GM19372 (cell line): ENCODE results near the gene IZUMO2.
"Not testable (repeated sequence)": the region's sequence is repeated elsewhere in the genome, so short reads cannot be mapped to it uniquely, and the experiment has no call there.

Source experiments
- ATAC-seq: cut with Tn5 transposase; IDR thresholded peaks from one replicate; pipeline ENCODE4 v1.9.1; 2021; ENCODE audit warnings: mild to moderate bottlenecking, low read depth, moderate library complexity; ENCODE audit not compliant: unreplicated experiment

The IZUMO2 gene

DNA sequence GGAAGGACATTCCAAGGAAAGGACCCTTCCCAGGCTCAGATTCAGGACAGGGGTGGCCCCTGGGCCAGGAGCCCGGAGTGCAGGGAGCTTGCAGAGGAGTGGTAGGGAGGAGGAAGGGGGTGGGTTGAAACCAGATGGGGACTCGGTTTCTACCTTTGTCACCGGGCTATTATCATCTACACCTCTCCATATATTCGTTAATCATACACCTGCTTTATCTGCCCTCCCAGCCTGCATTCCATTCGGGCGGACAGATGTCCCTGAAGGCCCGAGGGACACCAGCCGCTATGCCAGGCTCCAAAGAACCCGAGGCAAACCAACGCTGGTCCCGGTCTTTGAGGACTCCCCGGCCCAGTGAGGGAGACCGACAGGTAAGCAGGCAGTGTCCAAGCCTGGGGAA, 24.9 kb upstream of the IZUMO2 start:
- no peak for ATAC-seq

DNA sequence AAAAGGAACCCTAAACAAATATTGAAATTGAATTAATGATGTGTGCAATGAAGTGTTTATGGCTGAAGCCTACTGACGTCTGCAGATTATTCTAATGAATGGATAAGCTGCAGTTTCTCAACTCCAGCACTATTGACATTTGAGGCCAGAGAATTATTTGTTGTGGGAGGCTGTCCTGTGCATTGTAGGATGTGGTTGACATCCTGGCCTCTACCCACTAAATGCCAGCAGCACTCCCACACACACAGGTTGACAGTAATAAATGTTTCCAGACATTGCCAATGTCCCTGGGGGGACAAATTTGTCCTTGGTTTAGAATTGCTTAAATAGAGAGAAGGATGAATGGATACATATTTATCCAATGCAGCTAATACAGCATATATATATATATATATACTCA, 21.1 kb upstream of the IZUMO2 start:
- ATAC-seq: no peak

DNA sequence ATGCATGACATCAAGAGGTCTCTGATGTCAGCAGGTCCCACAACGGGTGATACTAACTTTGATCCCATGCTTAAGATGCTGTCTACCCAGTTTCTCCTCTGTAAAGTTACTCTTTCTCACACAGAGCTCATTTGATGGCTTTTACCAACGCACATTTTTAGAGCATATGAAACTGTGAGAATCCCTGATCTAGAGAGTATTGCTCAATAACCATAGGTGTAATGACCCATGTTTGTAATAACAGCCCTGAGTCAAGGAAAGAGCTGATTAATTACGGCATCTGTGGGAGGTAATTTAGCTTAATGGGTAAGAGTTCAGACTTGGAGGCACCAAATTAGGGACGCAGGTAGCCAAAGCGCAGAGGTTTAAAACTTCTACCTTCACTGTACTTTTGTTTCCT, 18.0 kb upstream of the IZUMO2 start:
- no peak for ATAC-seq

DNA sequence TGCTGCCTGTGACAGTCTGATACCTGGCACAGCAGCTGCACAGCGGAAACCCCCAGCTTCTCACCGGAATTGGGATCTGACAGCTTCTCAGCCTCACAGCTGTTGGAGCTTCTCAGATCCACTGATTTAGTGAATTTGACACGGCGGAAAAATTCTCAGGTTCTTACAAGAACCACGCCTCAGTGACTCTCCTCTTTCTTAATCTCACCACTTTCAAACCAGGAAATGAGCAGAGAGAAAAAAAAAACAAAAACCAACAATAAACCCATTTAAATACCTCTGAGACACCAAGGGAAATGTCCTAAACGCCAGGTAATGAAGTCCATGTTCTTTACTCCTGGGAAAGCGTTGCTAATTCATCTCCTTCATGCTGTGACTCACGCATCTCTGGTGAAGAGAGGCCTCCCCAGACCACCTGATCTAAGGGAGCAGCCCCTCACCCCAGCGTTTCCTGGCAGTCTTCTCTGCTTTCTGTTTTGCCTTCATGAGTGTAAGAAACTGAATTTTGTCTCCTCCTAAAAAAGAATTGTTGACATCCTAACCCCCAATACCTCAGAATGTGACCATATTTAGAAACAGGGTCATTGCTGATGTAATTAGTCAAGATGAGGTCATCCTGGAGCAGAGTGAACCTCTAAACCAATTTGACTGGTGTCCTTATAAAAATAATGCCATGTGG, 15.9 kb upstream of the IZUMO2 start:
- no peak for ATAC-seq

DNA sequence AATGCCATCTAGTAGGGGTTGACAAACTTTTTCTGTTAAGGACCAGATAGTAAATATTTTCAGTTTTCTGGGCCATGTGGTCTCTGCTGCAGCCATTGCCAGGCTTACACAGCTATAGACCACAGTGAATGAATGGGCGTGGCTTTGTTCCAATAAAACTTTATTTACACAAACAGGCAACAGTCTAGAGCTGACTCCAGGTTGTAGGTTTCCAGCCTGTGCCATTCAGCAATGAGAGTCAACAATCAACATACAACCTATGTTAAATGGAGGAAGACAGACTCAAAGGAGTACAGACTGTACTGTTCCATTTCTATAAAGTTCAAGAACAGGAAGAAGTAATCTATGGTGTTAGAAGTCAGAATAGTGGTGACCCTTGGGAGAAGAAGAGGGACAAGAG, 15.2 kb upstream of the IZUMO2 start:
- no peak for ATAC-seq

DNA sequence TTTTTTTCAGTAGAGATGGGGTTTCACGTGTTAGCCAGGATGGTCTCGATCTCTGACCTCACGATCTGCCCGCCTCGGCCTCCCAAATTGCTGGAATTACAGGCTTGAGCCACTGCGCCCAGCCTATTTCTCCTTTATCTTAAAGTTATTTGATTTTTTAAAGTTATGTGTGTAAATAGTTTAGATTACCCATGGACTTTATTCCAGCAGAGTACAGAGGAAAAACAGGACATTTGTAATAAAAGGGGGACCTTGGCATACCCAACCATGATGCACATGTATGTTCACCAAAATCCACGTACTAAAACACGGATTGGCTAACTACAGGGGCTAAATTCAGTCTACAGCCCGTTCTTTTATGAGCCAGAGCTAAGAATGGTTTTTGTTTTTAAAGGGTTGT, 13.7 kb upstream of the IZUMO2 start:
- no peak for ATAC-seq

DNA sequence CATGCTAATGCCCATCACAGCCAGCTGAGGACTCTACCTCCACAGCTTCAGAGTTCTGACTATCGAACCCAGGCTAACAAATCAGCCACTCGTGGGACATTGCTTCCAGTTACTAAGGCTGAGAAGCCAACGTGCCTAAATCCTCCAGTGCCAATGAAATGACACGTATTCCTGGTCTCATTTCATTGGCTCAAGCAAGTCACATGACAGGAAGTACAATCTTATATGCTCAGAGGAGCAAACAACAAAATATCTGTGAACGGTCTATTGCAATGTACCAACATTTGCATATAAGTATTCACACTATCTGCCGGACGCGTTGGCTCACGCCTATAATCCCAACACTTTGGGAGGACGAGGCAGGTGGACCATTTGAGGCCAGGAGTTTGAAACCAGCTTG, 12.8 kb upstream of the IZUMO2 start:
- ATAC-seq: no peak

DNA sequence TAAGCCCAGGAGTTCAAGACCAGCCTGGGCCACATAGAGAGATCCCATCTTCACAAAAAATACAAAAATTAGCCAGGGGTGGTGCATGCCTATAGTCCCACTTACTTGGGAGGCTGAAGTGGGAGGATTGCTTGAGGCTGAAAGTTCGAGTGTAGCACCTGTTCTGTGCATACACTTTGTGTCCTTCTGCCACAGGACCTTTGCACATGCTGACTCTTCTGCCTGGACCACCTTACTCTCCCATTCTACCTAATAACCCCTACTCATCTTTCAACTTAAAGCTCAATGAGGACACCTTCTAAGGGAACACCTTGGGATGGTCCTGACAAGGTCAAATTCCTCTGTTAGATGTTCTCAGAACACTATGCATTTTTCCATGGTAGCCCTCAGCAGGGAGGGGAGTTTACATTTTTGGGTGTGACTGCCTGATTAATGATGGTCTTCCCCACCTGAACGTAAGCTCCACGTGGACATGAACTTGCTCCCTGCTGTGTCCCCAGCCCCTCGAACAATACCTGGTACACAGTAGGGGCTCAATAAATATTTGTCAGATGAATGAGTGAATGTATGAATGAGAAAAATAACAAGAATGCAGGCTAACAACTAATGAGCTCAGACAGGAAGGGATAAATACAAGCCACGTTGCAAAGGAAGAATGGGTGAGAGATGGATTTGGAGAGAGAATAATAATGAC, 11.2 kb upstream of the IZUMO2 start:
- ATAC-seq: no peak

DNA sequence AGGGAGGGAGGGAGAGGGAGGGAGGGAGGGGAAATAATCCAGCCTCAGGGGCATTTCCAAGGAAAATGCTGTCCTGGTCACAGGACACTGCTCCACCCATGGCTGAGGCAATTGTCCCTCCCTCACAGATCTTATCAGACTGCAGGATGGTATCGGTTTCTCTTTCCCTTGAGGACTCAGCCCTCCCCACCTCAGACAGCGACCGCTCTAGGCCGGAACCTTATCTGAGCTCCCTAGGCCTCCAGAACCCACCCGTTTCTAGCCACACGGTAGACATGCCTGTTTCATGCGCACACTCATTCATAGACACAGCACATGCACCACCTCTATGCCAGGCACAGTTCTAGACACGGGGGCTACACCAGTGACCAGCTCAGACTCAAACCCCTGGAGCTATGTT, 10.0 kb upstream of the IZUMO2 start:
- ATAC-seq: no peak

DNA sequence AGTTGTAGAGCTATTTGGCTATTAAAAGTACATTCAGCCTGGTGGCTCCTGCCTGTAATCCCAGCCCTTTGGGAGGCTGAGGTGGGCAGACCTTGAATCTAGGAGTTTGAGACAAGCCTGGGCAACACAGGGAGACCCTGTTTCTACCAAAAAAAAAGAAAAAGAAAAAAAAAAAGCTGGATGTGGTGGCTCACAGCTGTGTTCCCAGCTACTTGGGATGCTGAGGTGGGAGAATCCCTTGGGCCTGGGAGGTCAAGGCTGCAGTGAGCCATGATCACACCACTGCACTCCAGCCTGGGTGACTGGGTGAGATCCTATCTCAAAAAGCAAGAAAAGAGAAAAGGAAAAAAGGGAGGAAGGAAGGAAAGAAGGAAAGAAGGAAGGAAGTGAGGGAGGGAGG, 9.6 kb upstream of the IZUMO2 start:
- no peak for ATAC-seq

DNA sequence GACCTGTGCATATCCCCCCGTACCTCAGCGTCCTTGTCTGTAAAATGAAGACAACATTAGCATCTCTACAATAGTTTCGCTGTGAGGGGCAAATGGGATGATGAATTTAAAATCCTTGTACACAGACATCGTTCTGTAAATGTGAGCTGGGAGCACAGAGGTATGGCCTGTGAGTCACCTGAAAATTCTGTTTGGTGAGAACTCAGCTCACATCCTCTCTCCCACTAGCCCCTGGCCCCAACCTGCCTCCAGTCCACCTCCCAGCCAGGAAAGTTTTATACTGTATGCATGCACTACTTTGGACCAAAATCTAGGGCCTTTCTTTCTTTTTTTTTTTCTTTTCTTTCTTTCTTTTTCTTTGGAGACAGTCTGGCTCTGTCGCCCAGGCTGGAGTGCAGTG, 8.7 kb upstream of the IZUMO2 start:
- no peak for ATAC-seq

DNA sequence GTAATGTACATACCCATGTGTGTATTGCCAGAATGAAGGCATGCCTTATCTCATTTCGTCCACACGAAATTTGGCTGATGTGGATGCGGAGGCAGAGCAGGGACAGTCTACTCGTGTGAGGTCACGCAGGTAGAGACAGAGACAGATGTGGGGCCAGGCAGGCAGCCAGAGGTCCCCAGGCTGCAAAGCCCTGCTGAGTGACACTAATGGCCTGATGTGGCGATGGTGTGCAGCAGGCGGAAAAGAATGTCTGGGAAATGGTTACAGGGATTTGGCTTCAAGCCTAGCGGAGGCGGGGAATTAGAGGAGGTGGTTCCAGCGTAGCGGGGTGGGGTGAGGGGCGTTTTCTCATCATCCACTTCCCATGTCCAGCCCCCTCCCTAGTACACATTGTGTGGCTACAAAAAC, 4.2 kb upstream of the IZUMO2 start:
- no peak for ATAC-seq

DNA sequence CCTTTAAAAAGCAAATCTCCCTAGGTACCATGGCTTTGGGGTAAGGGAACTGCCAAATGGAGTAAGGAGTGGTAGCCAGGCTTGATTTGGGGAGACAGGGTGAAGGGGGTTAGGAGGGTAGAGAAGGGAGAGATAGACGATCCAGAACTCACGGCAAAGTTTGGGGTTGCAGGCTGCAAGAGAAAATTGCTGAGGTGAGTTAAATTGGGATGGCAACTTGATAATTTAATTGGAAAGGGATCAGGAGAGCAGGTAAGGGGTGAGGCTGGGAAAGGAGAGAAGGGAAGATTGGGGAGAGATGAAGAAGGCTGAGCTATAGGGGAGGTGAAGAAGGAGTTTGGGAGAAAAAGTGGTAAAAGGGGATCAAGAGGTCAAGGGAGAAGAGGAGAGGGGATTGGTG, 4.0 kb downstream of the IZUMO2 start:
- ATAC-seq: no peak

DNA sequence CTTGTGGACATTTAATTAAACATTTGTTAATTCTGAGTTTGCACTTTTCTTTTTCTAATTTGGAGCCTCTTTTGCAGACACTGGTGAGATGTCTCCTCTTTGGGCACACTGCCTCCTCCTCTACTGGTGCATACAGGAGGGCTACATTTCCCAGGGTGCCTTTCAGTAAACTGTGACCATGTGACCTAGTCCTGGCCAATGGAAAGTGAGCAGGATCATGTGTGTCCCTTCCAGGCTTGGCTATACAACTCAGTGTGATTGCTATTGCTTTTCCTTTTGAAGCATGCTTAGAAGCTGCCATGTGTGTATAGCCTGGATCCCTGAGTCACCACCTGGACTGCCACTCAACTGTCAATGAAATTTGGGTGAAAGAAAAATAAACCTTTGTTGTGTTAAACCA, 4.5 kb downstream of the IZUMO2 start:
- no peak for ATAC-seq

DNA sequence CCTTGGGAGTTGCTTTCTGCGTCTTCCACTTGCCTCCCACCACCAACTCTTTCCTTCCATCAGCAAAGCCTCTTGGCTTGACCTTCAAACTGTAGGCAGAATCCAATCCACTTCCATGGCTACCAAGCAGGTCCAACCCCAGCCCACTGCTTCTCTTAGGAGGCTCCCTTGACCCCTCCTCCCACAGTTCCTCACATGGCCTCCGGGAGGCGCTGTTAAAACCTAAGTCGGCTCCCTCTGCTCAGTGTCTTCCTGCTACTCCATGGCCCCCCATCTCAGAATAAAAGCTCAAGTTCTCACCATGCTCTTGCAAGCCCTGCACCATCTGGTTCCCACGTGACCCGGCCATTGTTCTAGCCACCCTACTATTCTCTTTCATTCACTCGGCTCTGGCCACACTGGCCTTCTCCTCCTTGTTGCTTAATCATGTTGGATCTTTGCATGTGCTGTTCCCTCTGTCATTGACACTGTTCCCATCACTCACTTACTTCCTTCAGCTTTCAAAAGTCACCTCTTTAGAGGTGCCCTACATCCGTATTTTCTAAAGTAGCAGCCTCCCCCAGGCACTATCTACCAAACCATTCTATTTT, 7.5 kb downstream of the IZUMO2 start:
- no peak for ATAC-seq

DNA sequence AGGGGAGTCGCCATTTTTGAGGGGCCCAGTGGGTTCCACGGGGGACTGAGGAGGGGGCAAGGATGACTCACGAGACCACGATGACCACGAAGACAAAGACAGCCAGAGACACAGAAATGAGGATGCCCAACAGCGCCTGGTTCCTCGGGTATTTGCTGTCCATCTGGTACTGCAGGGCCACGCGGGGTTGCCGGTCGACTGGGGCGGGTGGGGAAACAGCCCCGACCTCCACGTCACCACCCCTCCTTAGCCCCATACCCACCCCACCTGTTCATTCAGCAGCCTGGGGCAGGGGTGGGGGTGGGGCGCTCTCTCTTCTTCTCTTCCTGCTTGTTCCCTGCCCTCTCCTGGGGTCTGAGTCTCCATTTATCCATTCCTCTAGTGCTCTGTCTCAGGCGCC, 8.6 kb downstream of the IZUMO2 start:
- ATAC-seq: no peak

DNA sequence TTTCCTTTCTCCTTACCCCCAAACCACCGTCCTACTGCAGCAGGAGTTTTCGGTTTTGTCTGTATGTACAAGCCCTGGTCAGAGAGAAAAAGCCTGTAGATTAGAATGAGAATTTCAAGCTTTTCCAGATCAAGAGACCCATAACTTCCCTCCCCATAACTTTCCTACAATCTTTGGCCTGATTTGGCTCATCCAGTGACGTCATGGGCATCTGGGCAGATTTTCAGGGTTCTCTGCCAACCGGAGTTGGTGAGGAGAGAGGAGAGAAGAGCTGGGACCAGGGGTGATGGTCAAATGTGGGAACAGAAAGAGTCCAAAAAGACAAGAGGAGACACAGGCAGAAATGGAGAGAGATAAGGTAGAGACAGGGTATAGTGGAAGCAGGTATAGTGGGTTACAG, 10.5 kb downstream of the IZUMO2 start:
- no peak for ATAC-seq

DNA sequence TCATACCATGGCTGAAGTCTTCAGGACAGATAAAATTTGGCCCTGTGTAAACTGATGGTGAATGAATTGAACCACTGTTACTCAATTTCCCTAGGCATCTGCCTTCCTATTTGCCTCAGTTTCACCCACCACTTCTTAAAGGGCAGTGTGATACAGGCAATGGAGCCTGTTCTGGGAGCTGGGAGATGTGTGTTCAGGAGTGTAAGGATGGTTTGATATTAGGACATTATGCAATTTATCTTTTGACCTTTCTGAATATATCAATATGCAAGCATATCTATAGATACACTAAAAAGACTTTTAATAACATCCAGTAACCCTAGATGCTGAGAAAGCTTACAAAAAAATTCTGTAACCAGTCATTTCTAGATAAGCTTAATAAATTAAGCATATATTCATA, 14.6 kb downstream of the IZUMO2 start:
- ATAC-seq: no peak

DNA sequence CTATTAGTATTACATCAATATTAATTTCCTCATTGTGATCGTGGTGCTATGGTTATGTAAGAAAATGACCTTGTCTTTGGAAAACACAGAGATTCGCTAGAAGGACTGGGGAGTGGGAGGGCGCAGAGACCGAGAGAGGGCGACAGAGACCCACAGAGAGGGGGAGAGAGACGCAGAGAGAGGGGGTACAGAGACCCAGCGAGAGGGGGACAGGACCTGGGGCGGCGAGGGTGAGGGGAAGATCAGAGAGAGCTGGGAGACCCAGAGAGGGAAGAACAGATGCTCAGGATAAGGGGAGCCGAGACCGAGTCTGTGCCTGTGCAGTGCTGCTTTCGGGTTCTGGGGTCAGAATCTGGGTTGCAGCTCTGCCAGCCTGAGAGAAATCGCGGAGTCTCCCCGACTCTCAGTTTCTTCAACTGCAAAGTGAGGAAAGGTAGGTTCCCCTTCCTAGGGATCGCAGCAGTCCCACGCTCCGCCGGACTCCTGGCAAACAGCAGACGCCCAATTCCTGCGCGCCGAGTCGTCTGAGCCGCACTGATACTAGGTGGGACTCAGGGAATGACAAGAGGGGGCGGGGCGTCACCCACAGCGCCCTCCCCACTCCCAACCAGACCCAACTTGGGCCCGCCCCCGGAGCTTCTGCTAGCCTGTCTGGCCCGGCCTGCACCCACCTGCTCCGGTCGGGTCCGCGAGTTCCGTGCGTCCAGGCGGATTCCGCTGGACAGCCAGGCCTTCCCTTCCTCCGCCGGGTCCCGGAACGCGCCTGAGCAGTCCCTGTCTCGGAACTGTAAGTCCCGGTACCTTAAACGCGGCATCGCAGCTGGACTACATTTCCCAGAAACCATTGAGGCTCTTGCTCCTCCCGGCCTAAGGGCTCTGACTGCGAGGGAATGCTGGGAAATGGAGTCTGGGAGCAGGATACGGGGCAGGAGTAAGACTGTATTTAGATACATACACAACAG, 15.3 kb downstream of the IZUMO2 start:
- ATAC-seq: no peak

DNA sequence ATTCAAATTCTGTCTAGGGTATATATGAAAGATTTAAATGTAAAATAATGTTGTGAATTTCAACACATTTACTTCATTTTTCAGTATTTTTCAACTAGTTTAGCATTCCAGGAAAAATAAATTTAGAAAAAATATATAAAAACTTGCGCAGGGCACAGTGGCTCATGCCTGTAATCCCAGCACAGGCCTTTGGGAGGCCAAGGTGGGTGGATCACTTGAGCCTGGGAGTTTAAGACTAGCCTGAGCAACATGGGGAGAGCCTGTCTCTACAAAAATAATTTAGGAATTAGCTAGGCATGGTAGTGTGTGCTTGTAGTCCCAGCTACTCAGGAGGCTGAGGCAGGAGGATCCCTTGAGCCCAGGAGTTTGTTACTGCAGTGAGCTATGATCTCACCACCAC, 21.2 kb downstream of the IZUMO2 start:
- ATAC-seq: not testable (repeated sequence)
